CD14-positive monocyte (primary cell): ENCODE results near the gene SLIT3. TPM values are rescaled to one million over a fixed set of nuclear protein-coding genes. Genes with fewer than 3 reads are reported as not detected.

Experiments
- DNase-seq, 3 donors: peaks; one replicate each; pipeline ENCODE4 v3.0.0-alpha.2; 2011 to 2022
- H2AFZ ChIP-seq: 2 replicates; pipeline ENCODE4 v1.6.0; 2012; ENCODE audit warnings: mild to moderate bottlenecking, low read depth, low read length, inconsistent platforms; ENCODE audit not compliant: insufficient read depth, poor library complexity, severe bottlenecking
- H3K27ac ChIP-seq, 2 donors: 1 replicate in 1 of 2; 2 replicates in 1 of 2; pipeline ENCODE4 v1.5.1; 2012 to 2013; ENCODE audit warnings: low read length in 2 of 2, control low read depth in 1 of 2, inconsistent platforms in 1 of 2, low read depth in 1 of 2, mild to moderate bottlenecking in 1 of 2
- H3K27me3 ChIP-seq, 2 donors: one replicate each; pipeline versions ENCODE4 v1.6.0 to v1.6.1; 2011 to 2013; ENCODE audit warnings: low read length in 2 of 2; ENCODE audit not compliant: control insufficient read depth in 2 of 2, insufficient read depth in 2 of 2
- H3K36me3 ChIP-seq, 2 donors: replicated peaks in 1 of 2; 1 replicate in 1 of 2; 2 replicates in 1 of 2; pipeline versions ENCODE4 v1.5.1 to v1.6.1; 2012 to 2013; ENCODE audit warnings: low read length in 2 of 2, control low read depth in 1 of 2, inconsistent platforms in 1 of 2, mild to moderate bottlenecking in 1 of 2; ENCODE audit not compliant: insufficient read depth in 2 of 2, control insufficient read depth in 1 of 2
- H3K4me1 ChIP-seq, 2 donors: 1 replicate in 1 of 2; 2 replicates in 1 of 2; pipeline versions ENCODE4 v1.5.1 to v1.6.1; 2012 to 2013; ENCODE audit warnings: low read length in 2 of 2, control low read depth in 1 of 2, inconsistent platforms in 1 of 2, mild to moderate bottlenecking in 1 of 2, moderate library complexity in 1 of 2; ENCODE audit not compliant: insufficient read depth in 2 of 2, control insufficient read depth in 1 of 2
- H3K4me2 ChIP-seq: replicated peaks from 2 replicates; pipeline ENCODE3; 2012; ENCODE audit warnings: low read length, moderate library complexity, mild to moderate bottlenecking; ENCODE audit not compliant: poor library complexity, severe bottlenecking; ENCODE audit errors: extremely low read depth
- H3K4me3 ChIP-seq, 3 experiments: fragments of 200-600 bp in 1 of 3; sonication (generic) in 1 of 3; replicated peaks in 1 of 3; 1 replicate in 2 of 3; 2 replicates in 1 of 3; pipeline ENCODE4 v1.5.1; 2011 to 2013; ENCODE audit warnings: low read length in 3 of 3, mild to moderate bottlenecking in 3 of 3, control low read depth in 2 of 3, low read depth in 2 of 3, inconsistent platforms in 1 of 3, moderate library complexity in 1 of 3
- H3K79me2 ChIP-seq: 2 replicates; pipeline ENCODE4 v1.6.0; 2012; ENCODE audit warnings: mild to moderate bottlenecking, control low read depth, inconsistent platforms, low read length, moderate library complexity; ENCODE audit not compliant: insufficient read depth
- H3K9ac ChIP-seq: 2 replicates; pipeline ENCODE4 v1.6.0; 2017; ENCODE audit warnings: low read length, mild to moderate bottlenecking; ENCODE audit not compliant: insufficient read depth, poor library complexity, severe bottlenecking
- H3K9me3 ChIP-seq, 2 donors: replicated peaks in 1 of 2; 1 replicate in 1 of 2; 2 replicates in 1 of 2; pipeline versions ENCODE4 v1.5.1 to v1.6.1; 2012 to 2013; ENCODE audit warnings: low read length in 2 of 2, control low read depth in 1 of 2; ENCODE audit not compliant: control insufficient read depth in 1 of 2, insufficient read depth in 1 of 2
- H4K20me1 ChIP-seq: 2 replicates; pipeline ENCODE4 v1.6.0; 2012; ENCODE audit warnings: mild to moderate bottlenecking, low read length, control low read depth, moderate library complexity; ENCODE audit not compliant: insufficient read depth
- H3K27ac Mint-ChIP-seq, 7 donors: one replicate each; pipeline ENCODE4 v1.8.0; 2020; ENCODE audit warnings: mild to moderate bottlenecking in 7 of 7, mixed read lengths in 7 of 7, moderate library complexity in 6 of 7, inconsistent platforms in 2 of 7
- H3K27me3 Mint-ChIP-seq, 3 donors: one replicate each; pipeline ENCODE4 v1.8.0; 2021 to 2022; ENCODE audit warnings: low read depth in 3 of 3, mild to moderate bottlenecking in 3 of 3, mixed read lengths in 3 of 3, moderate library complexity in 3 of 3, inconsistent platforms in 1 of 3
- H3K36me3 Mint-ChIP-seq, 2 donors: one replicate each; pipeline ENCODE4 v1.8.0; 2020; ENCODE audit warnings: mixed read lengths in 2 of 2, inconsistent platforms in 1 of 2, mild to moderate bottlenecking in 1 of 2
- H3K4me1 Mint-ChIP-seq: one replicate; pipeline ENCODE4 v1.8.0; 2020; ENCODE audit warnings: mild to moderate bottlenecking, mixed read lengths
- H3K4me3 Mint-ChIP-seq, 2 donors: one replicate each; pipeline ENCODE4 v1.8.0; 2020; ENCODE audit warnings: mild to moderate bottlenecking in 2 of 2, mixed read lengths in 2 of 2, moderate library complexity in 1 of 2
- H3K9me3 Mint-ChIP-seq, 7 donors: one replicate each; pipeline ENCODE4 v1.8.0; 2020 to 2022; ENCODE audit warnings: mixed read lengths in 7 of 7, mild to moderate bottlenecking in 6 of 7, moderate library complexity in 6 of 7, inconsistent platforms in 2 of 7
- CTCF ChIP-seq: fragments of 200-600 bp; IDR thresholded peaks from one replicate; pipeline ENCODE4 v1.8.0; 2022; ENCODE audit warnings: antibody characterized with exemption, mild to moderate bottlenecking
- WGBS: methylation state at CpG from one replicate; pipeline ENCODE4 v1.1.5; 2013; ENCODE audit warnings: missing lambda C conversion rate; ENCODE audit not compliant: insufficient coverage; 5-methylcytosine and 5-hydroxymethylcytosine counted together
- intact Hi-C, 2 donors: fragments of 100-400 bp; cut with micrococcal nuclease; formaldehyde crosslinking; loops; one replicate each; pipeline versions ENCODE4 v1.15.0 to v1.15.1; 2023
- polyA plus RNA-seq, 3 donors: library from polyadenylated mRNA; depleted of rRNA in 1 of 3; unstranded in 2 of 3; stranded (reverse) in 1 of 3; fragments of 300-500 nt in 2 of 3; fragments of >200 nt in 1 of 3; fragmentation: Illumina TruSeq in 2 of 3; gene quantifications; 1 replicate in 2 of 3; 2 replicates in 1 of 3; pipeline ENCODE4 v1.2.3, GENCODE V29; 2012 to 2021

Gene SLIT3
- polyA plus RNA-seq, 3 donors, result not detected

DNA sequence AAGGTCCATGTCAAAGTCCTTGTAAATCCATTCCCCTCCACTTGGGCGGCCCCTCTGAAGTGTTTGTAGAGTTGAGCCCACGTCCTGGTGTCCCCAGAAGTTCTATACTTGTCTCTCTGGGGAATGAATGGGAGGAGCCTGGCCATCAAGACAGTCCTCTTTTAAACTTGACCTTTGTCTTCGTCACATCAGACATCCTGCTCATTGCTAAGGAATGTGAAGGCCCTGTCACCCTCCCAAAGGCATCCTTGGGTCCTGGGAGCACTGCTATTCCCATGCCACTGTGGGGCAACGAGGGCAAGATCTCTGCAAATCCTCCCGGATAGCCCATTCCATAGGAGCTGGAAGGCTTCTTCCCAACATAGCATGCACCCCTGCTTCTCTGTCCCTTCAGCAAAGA lies 235.5 kb downstream of the SLIT3 start:
- no peaks in the 10 kb centered on the region for H3K4me1 ChIP-seq
- H3K9me3 ChIP-seq, result no peaks in the 10 kb centered on the region
- H3K9me3 Mint-ChIP-seq, result peaks cover 0 to 2% (median 0%) of the 10 kb centered on the region in 7 donors
- no peak overlapping the region for H3K27ac ChIP-seq
- H3K27me3 Mint-ChIP-seq, result peaks cover 0 to 3% (median 3%) of the 10 kb centered on the region in 3 donors
- intact Hi-C loops, result no loop called here
- no peaks in the 10 kb centered on the region for H3K79me2 ChIP-seq
- H2AFZ ChIP-seq, result no peak overlapping the region
- H3K4me3 ChIP-seq, result no peak overlapping the region
- no peaks in the 10 kb centered on the region for H3K36me3 Mint-ChIP-seq
- WGBS, result 57% methylated on average over 1 of the region's 5 CpGs
- DNase-seq, result no peak
- no peak overlapping the region for H3K4me2 ChIP-seq
- no peaks in the 10 kb centered on the region for H4K20me1 ChIP-seq
- H3K27ac Mint-ChIP-seq, result no peak overlapping the region
- no peak overlapping the region for H3K9ac ChIP-seq
- H3K4me3 Mint-ChIP-seq, result no peak overlapping the region
- no peaks in the 10 kb centered on the region for H3K36me3 ChIP-seq
- no peaks in the 10 kb centered on the region for H3K27me3 ChIP-seq
- H3K4me1 Mint-ChIP-seq, result no peaks in the 10 kb centered on the region
- no peak for TF ChIP-seq CTCF

DNA sequence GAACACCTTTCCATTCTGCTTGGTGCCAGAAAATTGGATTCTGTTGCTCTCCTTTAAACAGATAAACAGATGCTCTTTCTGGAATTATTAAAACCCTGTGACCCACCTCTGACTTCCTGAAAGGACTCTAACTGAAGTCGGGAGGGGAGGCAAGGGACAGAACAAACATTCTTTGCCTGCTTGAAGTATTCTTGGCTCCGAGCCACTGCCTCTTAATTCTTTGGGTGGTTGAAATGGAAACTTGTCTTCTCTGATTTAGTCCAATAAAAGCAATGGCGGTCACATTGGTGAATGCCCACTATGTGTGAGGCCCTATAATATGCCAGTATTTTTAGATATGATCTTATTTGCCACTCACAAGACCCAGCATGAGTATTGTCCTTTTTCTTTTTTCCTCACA lies 236.8 kb downstream of the SLIT3 start:
- Histone ChIP-seq H3K4me2 (no peak overlapping the region), H3K79me2 (no peaks in the 10 kb centered on the region), H3K9ac (no peak overlapping the region), H2AFZ (no peak overlapping the region), H3K4me1 (no peaks in the 10 kb centered on the region), H4K20me1 (no peaks in the 10 kb centered on the region), H3K4me3 (no peak overlapping the region), H3K9me3 (no peaks in the 10 kb centered on the region), H3K27ac (no peak overlapping the region), H3K27me3 (no peaks in the 10 kb centered on the region), H3K36me3 (no peaks in the 10 kb centered on the region)
- intact Hi-C loops, result no loop called here
- Mint-ChIP-seq H3K4me1 (no peaks in the 10 kb centered on the region), H3K4me3 (no peak overlapping the region), H3K9me3 (peaks cover 0 to 2% (median 0%) of the 10 kb centered on the region in 7 donors), H3K27me3 (peaks cover 0 to 3% (median 3%) of the 10 kb centered on the region in 3 donors), H3K27ac (no peak overlapping the region), H3K36me3 (no peaks in the 10 kb centered on the region)
- DNase-seq, result no peak
- 67% methylated on average over 1 of the region's 3 CpGs for WGBS
- no peak for TF ChIP-seq CTCF
